Epithelial cell of proximal tubule (primary cell): ENCODE results near the gene ZCWPW2. TPM values are rescaled to one million over a fixed set of nuclear protein-coding genes. Genes with fewer than 3 reads are reported as not detected.
A peak's percentile ranks its signal among the peaks of the same experiment; 100 is the strongest.

Experiments
- DNase-seq: peaks from one replicate; pipeline ENCODE4 v3.0.0-alpha.2; 2011; ENCODE audit warnings: low read depth
- H3K4me3 ChIP-seq: 2 replicates; pipeline ENCODE4 v1.5.1; 2011; ENCODE audit warnings: low read depth, mild to moderate bottlenecking, low read length
- CTCF ChIP-seq: conservative IDR thresholded peaks from 2 replicates; pipeline ENCODE4 v1.5.1; 2012; ENCODE audit warnings: low read depth, mild to moderate bottlenecking, low read length
- total RNA-seq: library from RNA; depleted of rRNA; stranded (reverse); fragments of >200 nt; gene quantifications from 2 replicates; pipeline ENCODE4 v1.2.3, GENCODE V29; 2015

The ZCWPW2 gene
- total RNA-seq, 1 donor from 2014 or later: not detected

- no peak for TF ChIP-seq CTCF
- no peak for DNase-seq
- H3K4me3 ChIP-seq: no peak overlapping the region
These were observed 32.3 kb upstream of the ZCWPW2 start for GRCh38 chr3:28316226-28316625.

DNA sequence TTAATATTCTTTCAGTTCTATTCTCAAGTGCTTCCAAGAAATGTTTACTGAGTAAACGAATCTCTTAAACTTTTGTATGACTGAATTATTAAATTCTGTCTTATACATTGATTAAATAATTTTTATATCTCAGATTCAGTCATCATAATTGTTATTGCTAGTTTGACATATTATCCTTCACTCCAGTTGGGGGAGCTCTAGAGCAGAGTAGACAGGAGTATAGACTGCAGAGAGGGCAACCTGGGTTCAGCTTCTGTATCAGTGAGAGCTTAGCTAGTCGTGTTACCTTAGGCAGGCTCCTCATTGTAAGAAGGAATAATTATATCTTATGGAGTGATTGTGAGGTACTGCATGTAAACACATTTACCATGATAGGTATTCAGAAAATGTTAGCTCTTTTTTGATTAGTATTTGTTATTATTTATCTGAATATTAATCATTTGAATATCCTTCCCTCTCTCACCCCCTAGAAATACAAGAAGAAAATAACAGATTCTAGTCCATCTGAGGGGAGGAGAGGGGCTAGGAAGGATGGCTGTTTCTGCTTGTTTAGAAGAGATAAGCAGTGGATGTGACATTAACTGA lies 31.0 kb upstream of the ZCWPW2 start:
- H3K4me3 ChIP-seq: no peak overlapping the region
- peak; percentile 75 for TF ChIP-seq CTCF
- no peak for DNase-seq

GRCh38 chr3:28320981-28321380 lies 27.5 kb upstream of the ZCWPW2 start:
- DNase-seq: no peak
- TF ChIP-seq CTCF: no peak
- no peak overlapping the region for H3K4me3 ChIP-seq

GRCh38 chr3:28322464-28322863 lies 26.1 kb upstream of the ZCWPW2 start:
- no peak for DNase-seq
- TF ChIP-seq CTCF: no peak
- H3K4me3 ChIP-seq: no peak overlapping the region

DNA sequence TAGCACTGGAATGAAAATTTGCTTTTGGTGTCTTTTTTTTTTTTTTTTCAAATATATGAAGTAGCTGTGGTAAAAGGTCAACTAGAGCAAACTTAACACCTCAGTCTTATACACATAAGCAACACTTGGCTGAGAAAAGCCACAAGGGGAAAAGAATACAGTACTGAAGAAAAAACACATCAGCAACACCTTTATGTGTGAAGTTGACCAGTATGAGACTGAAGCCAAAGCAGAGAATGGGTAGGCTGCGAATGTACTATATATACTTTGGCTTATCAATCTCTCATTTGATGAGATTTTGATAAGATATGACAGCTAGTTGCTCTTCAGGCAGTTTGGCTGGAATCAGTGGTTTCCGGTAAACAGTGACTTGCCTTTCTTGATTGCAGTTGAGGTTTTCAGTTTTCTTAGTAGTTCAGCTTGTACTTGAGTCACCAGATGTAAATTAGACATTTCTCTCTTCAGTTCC lies 22.0 kb upstream of the ZCWPW2 start:
- DNase-seq: no peak
- no peak overlapping the region for H3K4me3 ChIP-seq
- TF ChIP-seq CTCF: no peak

- no peak for DNase-seq
- H3K4me3 ChIP-seq: no peak overlapping the region
- TF ChIP-seq CTCF: peak; percentile 45
These were observed 20.1 kb upstream of the ZCWPW2 start for GRCh38 chr3:28328188-28329151.
